GM12892 (cell line): ENCODE data around the gene PLSCR1.
"Not testable (repeated sequence)": the region's sequence is repeated elsewhere in the genome, so short reads cannot be mapped to it uniquely, and the experiment has no call there.

Experiments
- DNase-seq: peaks from one replicate; pipeline ENCODE4 v3.0.0; 2011; ENCODE audit not compliant: insufficient read length
- FAIRE-seq: peaks from 2 replicates; lab custom pipeline; 2011; peaks lifted over from hg19 to GRCh38; lab: Jason Lieb, UNC
- POLR2A ChIP-seq: IDR thresholded peaks from 2 replicates; pipeline ENCODE4 v1.6.1; 2011; ENCODE audit warnings: low read depth, low read length, control low read depth
- POLR2AphosphoS5 ChIP-seq: IDR thresholded peaks from 2 replicates; pipeline ENCODE4 v1.6.1; 2011; ENCODE audit warnings: low read depth, low read length, control low read depth
- TAF1 ChIP-seq: IDR thresholded peaks from 2 replicates; pipeline ENCODE4 v1.6.1; 2011; ENCODE audit warnings: low read depth, mild to moderate bottlenecking, control low read depth, low read length, borderline replicate concordance

PLSCR1 gene

GRCh38 chr3:146524961-146525360 is 19.4 kb downstream of the PLSCR1 start:
- TF ChIP-seq POLR2A = no peak
- TF ChIP-seq TAF1 = no peak
- no peak for TF ChIP-seq POLR2AphosphoS5
- no peak for DNase-seq
- FAIRE-seq = no peak

DNA sequence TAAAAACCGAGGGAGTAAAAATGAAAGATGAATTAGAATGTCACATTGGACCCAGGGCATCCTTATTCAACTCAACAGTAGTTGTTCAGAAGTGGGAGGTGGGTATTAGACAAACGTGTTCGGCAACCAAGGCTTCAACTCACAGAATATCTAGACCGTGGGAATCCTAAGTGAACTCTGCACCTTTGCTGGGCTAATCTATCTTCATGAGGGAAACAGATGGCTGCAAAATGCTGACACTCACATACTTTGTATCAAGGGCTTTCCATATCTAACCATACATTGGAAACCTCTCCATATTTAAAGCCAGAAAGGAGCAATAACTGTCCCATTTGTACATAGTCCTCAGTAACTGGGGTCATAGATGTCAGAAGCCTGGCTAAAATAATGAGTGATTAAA is 20.9 kb downstream of the PLSCR1 start:
- no peak for TF ChIP-seq TAF1
- TF ChIP-seq POLR2AphosphoS5 = no peak
- TF ChIP-seq POLR2A = no peak
- FAIRE-seq = no peak
- DNase-seq = no peak

DNA sequence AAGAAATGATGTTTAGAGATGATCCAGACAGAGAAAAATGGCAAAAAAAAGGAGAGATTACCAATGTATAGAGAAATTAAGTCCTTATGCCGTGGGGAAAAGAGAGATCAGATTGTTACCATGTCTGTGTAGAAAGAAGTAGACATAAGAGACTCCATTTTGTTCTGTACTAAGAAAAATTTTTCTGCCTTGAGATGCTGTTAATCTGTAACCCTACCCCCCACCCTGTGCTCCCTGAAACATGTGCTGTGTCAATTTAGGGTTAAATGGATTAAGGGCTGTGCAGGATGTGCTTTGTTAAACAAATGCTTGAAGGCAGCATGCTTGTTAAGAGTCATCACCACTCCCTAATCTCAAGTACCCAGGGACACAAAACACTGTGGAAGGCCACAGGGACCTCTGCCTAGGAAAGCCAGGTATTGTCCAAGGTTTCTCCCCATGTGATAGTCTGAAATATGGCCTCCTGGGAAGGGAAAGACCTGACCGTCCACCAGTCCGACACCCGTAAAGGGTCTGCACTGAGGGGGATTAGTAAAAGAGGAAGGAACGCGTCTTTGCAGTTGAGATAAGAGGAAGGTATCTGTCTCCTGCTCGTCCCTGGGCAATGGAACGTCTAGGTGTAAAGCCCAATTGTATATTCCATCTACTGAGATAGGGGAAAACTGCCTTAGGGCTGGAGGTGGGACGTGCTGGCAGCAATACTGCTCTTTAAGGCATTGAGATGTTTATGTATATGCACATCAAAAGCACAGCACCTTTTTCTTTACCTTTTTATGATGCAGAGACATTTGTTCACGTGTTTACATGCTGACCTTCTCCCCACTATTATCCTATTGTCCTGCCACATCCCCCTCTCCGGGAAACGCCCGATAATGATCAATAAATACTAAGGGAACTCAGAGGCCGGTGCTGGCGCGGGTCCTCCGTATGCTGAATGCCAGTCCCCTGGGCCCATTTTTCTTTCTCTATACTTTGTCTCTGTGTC is 21.9 kb downstream of the PLSCR1 start:
- DNase-seq, FAIRE-seq: not testable (repeated sequence)

GRCh38 chr3:146521394-146521793 is 23.0 kb downstream of the PLSCR1 start:
- FAIRE-seq = no peak
- TF ChIP-seq TAF1 (no peak), POLR2A (no peak), POLR2AphosphoS5 (no peak)
- DNase-seq = no peak

GRCh38 chr3:146519810-146520209 is 24.6 kb downstream of the PLSCR1 start:
- DNase-seq = no peak
- TF ChIP-seq POLR2AphosphoS5 = no peak
- TF ChIP-seq TAF1 = no peak
- no peak for TF ChIP-seq POLR2A

DNA sequence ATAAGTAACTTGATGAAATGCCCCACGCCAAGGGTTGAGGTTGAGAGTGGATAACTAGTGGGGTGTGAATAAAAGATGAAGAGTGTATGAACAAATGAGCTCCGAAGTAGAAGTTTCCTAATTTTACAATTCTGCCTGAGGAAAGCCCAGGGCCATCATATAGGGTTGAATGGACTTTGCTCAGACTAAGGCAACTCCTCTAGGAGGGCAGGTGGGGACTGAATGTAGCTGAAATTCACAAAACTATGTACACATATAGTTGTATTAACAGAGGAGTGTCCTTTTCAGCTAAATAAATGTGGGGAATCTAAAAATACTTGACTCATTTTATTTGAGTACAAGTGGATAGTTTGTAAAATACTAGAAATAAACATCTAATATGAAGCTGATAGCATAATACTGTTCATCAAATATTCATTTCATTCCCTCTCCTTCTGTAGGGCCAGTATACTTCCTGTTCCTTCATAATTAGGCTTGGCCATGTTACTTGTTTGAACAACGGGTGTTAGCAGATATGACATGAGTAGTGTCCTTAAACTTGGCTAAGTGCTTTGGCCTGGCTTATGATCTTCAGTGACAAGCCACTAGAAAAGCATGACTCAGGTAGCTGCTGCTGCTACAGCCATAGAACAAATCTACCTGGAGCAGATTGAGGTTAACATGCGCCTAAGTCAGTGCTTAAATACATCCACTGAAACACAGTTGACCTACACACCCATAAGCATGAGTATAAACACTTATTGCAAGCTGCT is 26.5 kb downstream of the PLSCR1 start:
- TF ChIP-seq TAF1 (no peak), POLR2A (no peak), POLR2AphosphoS5 (no peak)
- no peak for DNase-seq
- FAIRE-seq = no peak

More at GRCh38 chr3:146519810-146520209, 24.6 kb downstream of the PLSCR1 start:
- no peak for FAIRE-seq

DNA sequence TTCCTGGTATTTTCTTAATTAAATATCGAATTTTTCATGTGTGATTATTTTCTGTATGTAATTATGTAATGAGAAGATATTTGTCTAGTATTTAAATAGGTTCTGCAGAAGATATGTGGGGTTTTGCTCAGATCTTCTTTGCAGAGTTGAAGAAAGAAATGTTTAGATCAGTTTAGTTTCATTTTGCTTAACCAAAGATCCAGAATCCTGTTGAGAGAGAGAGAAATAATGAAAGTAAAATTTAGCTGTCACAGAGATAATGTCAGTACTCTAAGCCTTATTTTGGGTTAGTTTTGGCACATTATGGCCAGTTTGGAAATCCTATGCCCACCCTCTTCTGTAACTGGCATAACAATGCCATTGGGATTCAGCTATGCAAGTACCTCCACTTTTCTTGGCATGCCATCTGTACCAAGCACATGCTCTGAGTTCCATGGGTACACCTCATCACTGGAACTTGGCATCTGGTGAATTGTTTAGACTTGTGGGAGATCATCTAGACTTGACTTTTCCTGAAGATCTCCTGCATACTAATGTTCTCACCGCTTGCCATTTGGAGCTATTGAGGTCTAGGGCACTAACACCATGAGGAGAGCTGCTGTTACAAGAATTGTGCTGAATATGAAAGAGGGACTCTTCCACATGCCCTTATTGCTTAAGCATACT is 30.9 kb downstream of the PLSCR1 start:
- FAIRE-seq (no peak), DNase-seq (no peak)
- TF ChIP-seq TAF1 (no peak), POLR2A (no peak), POLR2AphosphoS5 (no peak)

- DNase-seq (no peak), FAIRE-seq (no peak)
Measured at GRCh38 chr3:146511402-146512134, 32.8 kb downstream of the PLSCR1 start.

DNA sequence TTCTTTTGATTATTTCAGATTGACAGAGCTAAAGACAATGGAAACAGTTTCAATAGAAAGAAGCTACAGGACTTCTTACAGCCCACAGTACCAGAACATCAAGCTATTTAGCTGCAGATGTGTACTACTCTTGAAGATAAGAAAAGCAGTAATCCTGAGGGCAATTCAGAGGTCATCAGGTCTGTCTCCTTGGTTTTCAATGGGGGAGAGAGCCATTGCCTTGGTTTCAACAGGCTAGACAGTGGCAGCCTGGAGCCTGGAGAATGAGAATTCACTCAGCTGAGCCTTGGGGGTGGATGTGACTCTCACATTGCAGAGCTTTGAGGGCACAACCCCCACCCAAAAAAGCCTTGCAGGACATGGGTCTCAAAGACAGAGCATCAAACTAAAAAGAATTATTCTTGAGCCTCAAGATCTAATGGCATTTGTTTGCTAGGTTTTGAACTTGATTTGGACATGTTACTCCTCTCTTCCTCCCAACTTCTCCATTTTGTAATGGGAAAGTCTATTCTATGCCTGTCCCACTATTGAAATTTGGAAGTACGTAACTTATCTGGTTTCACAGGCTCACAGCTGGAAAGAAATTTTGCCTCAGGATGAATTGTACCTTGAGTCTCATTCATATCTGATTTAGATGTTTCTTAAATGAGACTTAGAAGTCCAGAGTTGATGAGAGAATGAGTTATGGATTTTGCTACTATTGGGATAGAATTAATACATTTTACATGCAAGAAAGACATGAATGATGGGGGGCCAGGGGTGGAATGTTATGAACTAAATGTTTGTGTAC is 36.9 kb downstream of the PLSCR1 start:
- no peak for TF ChIP-seq POLR2A
- no peak for FAIRE-seq
- DNase-seq = no peak

More at GRCh38 chr3:146511402-146512134, 32.8 kb downstream of the PLSCR1 start:
- TF ChIP-seq POLR2A (no peak), POLR2AphosphoS5 (no peak), TAF1 (no peak)

GRCh38 chr3:146505516-146505915 is 38.9 kb downstream of the PLSCR1 start:
- TF ChIP-seq POLR2A (no peak), TAF1 (no peak), POLR2AphosphoS5 (no peak)
- DNase-seq (no peak), FAIRE-seq (no peak)
